Trophoblast cell (in vitro differentiated cells and primary cell): ENCODE results near the gene FRAT2.
"Not testable (repeated sequence)": the region's sequence is repeated elsewhere in the genome, so short reads cannot be mapped to it uniquely, and the experiment has no call there.

Experiments used
- DNase-seq, 2 donors: peaks; one replicate each; pipeline ENCODE4 v3.0.0-alpha.2; 2016
- H2AFZ ChIP-seq: 2 replicates; pipeline ENCODE4 v1.6.1; 2013; ENCODE audit warnings: low read length, moderate library complexity, mild to moderate bottlenecking; ENCODE audit not compliant: insufficient read depth, poor library complexity
- H2AK5ac ChIP-seq: 2 replicates; pipeline ENCODE4 v1.6.1; 2013; ENCODE audit warnings: mild to moderate bottlenecking, low read length
- H2BK120ac ChIP-seq: 2 replicates; pipeline ENCODE4 v1.6.1; 2013; ENCODE audit warnings: low read length, mild to moderate bottlenecking, moderate library complexity; ENCODE audit not compliant: insufficient read depth, poor library complexity
- H2BK12ac ChIP-seq: 2 replicates; pipeline ENCODE4 v1.6.1; 2013; ENCODE audit warnings: mild to moderate bottlenecking, low read length, moderate library complexity
- H2BK5ac ChIP-seq: 2 replicates; pipeline ENCODE4 v1.6.1; 2013; ENCODE audit warnings: low read length, low read depth, moderate library complexity, mild to moderate bottlenecking; ENCODE audit not compliant: poor library complexity
- H3K14ac ChIP-seq: 2 replicates; pipeline ENCODE4 v1.6.1; 2013; ENCODE audit warnings: mild to moderate bottlenecking, low read length
- H3K18ac ChIP-seq: 2 replicates; pipeline ENCODE4 v1.6.1; 2013; ENCODE audit warnings: mild to moderate bottlenecking, low read length
- H3K23ac ChIP-seq: 2 replicates; pipeline ENCODE4 v1.6.1; 2013; ENCODE audit warnings: low read length
- H3K27ac ChIP-seq: 2 replicates; pipeline ENCODE4 v1.5.1; 2013; ENCODE audit warnings: low read depth, mild to moderate bottlenecking, inconsistent platforms, low read length, moderate library complexity
- H3K27me3 ChIP-seq: 2 replicates; pipeline ENCODE4 v1.6.1; 2013; ENCODE audit warnings: inconsistent platforms, mild to moderate bottlenecking, low read length, moderate library complexity; ENCODE audit not compliant: insufficient read depth
- H3K36me3 ChIP-seq, 2 experiments: 1 replicate in 1 of 2; 2 replicates in 1 of 2; pipeline ENCODE4 v1.6.1; 2013; ENCODE audit warnings: low read length in 2 of 2, mild to moderate bottlenecking in 2 of 2, moderate library complexity in 1 of 2; ENCODE audit not compliant: insufficient read depth in 2 of 2, control insufficient read depth in 1 of 2
- H3K4ac ChIP-seq: 2 replicates; pipeline ENCODE4 v1.6.1; 2013; ENCODE audit warnings: low read depth, mild to moderate bottlenecking, low read length, moderate library complexity
- H3K4me1 ChIP-seq, 2 experiments: 1 replicate in 1 of 2; 2 replicates in 1 of 2; pipeline ENCODE4 v1.6.1; 2013; ENCODE audit warnings: low read length in 2 of 2, mild to moderate bottlenecking in 2 of 2, moderate library complexity in 1 of 2; ENCODE audit not compliant: insufficient read depth in 2 of 2, control insufficient read depth in 1 of 2
- H3K4me2 ChIP-seq: 2 replicates; pipeline ENCODE4 v1.6.1; 2013; ENCODE audit warnings: inconsistent platforms, mild to moderate bottlenecking, low read length, moderate library complexity
- H3K4me3 ChIP-seq: 2 replicates; pipeline ENCODE4 v1.5.1; 2013; ENCODE audit warnings: mild to moderate bottlenecking, low read depth, low read length, inconsistent platforms
- H3K79me1 ChIP-seq: one replicate; pipeline ENCODE4 v1.6.1; 2013; ENCODE audit warnings: low read length
- H3K79me2 ChIP-seq: 2 replicates; pipeline ENCODE4 v1.6.1; 2013; ENCODE audit warnings: low read length, mild to moderate bottlenecking; ENCODE audit not compliant: control insufficient read depth, insufficient read depth, poor library complexity
- H3K9ac ChIP-seq: 2 replicates; pipeline ENCODE4 v1.6.1; 2013; ENCODE audit warnings: mild to moderate bottlenecking, low read length
- H3K9me3 ChIP-seq: 2 replicates; pipeline ENCODE4 v1.6.1; 2013; ENCODE audit warnings: low read depth, mild to moderate bottlenecking, control low read depth, inconsistent platforms, low read length; ENCODE audit not compliant: insufficient read depth
- H4K12ac ChIP-seq: 2 replicates; pipeline ENCODE4 v1.6.1; 2013; ENCODE audit warnings: low read depth, mild to moderate bottlenecking, low read length, moderate library complexity
- H4K8ac ChIP-seq: 2 replicates; pipeline ENCODE4 v1.6.1; 2013; ENCODE audit warnings: low read depth, mild to moderate bottlenecking, low read length, moderate library complexity
- H4K91ac ChIP-seq: one replicate; pipeline ENCODE4 v1.6.1; 2013; ENCODE audit warnings: low read depth, mild to moderate bottlenecking, low read length, moderate library complexity
- WGBS: extraction: QIAGEN DNeasy Blood & Tissue Kit; methylation state at CpG from one replicate; pipeline ENCODE4 v1.1.7; 2013; ENCODE audit warnings: missing lambda C conversion rate; ENCODE audit not compliant: insufficient read length, insufficient coverage; ENCODE audit errors: extremely low coverage; 5-methylcytosine and 5-hydroxymethylcytosine counted together

Gene FRAT2

DNA sequence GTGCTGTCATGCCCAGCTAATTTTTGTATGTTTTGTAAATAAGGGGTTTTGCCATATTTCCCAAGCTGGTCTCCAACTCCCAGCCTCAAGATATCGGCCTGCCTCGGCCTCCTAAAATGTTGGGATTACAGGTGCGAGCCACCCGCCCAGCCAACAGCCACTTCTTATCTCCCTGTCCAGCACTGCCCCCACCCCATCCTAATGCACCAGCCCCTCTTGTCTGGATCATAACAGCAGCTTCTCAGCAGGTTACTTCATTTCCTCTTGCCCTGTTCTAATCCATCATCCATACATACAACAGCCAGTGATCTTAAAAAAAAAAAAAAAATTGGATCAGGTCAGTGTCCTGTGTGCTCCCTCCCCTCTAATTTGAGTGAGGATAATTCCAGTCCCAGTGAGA, 12.8 kb upstream of the FRAT2 start:
- H3K4me1 ChIP-seq, result peaks cover 0 to 3% of the 10 kb centered on the region in 2 experiments
- no peak overlapping the region for H2AK5ac ChIP-seq
- H3K27me3 ChIP-seq, result no peaks in the 10 kb centered on the region
- no peak overlapping the region for H4K91ac ChIP-seq
- H3K14ac ChIP-seq, result no peak overlapping the region
- H3K4me3 ChIP-seq, result no peak overlapping the region
- H2BK12ac ChIP-seq, result no peak overlapping the region
- H3K79me2 ChIP-seq, result no peaks in the 10 kb centered on the region
- no peak overlapping the region for H3K27ac ChIP-seq
- no peak overlapping the region for H3K4me2 ChIP-seq
- no peaks in the 10 kb centered on the region for H3K9me3 ChIP-seq
- H2BK120ac ChIP-seq, result no peak overlapping the region
- no peak overlapping the region for H3K9ac ChIP-seq
- no peak overlapping the region for H4K12ac ChIP-seq
- no peak overlapping the region for H3K18ac ChIP-seq
- no peak overlapping the region for H2BK5ac ChIP-seq
- H3K79me1 ChIP-seq, result no peaks in the 10 kb centered on the region
- no CpG with 5 or more reads among the region's 4 CpGs for WGBS
- peaks cover 0 to 4% of the 10 kb centered on the region in 2 experiments for H3K36me3 ChIP-seq
- H3K4ac ChIP-seq, result no peak overlapping the region
- H2AFZ ChIP-seq, result no peak overlapping the region
- no peak for DNase-seq
- H4K8ac ChIP-seq, result no peak overlapping the region
- no peak overlapping the region for H3K23ac ChIP-seq

DNA sequence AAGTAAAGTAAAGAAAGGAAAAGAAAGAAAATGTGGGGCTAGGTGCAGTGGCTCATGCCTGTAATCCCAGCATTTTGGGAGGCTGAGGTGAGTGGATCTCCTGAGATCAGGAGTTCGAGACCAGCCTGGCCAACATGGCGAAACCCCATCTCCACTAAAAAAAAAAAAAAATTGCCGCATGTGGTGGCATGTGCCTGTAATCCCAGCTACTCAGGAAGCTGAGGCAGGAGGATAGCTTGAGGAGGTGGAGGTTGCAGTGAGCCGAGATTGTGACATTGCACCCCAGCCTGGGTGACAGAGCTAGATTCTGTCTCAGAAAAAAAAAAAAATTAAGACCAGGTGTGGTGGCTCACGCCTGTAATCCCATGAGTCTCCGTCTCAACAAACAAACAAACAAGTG, 9.1 kb upstream of the FRAT2 start:
- H3K27ac ChIP-seq, H3K4me3 ChIP-seq, H3K23ac ChIP-seq, H3K4me1 ChIP-seq, H2AFZ ChIP-seq, H2AK5ac ChIP-seq, H3K79me1 ChIP-seq, H4K91ac ChIP-seq, H3K9me3 ChIP-seq, H2BK5ac ChIP-seq, H4K8ac ChIP-seq, H3K4me2 ChIP-seq, H2BK120ac ChIP-seq, H3K14ac ChIP-seq, H3K79me2 ChIP-seq, H3K9ac ChIP-seq, H3K18ac ChIP-seq, H3K4ac ChIP-seq, H3K27me3 ChIP-seq, H2BK12ac ChIP-seq, DNase-seq, H3K36me3 ChIP-seq, H4K12ac ChIP-seq: not testable (repeated sequence)
- WGBS, result no CpG with 5 or more reads among the region's 6 CpGs

DNA sequence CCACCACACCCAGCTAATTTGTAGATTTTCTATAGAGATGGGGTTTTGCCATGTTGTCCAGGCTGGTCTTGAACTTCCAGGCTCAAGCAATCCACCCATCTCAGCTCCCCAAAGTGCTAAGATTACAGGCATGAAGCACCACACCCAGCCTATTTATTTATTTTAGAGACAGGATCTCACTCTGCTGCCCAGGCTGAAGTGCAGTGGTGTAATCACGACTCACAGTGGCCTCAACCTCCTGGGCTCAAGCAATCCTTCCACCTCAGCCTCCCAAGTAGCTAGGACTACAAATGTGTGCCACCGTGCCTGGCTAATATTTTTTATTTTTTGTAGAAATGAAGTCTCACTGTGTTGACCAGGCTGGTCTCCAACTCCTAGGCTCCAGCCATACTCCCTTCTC, 6.9 kb upstream of the FRAT2 start:
- no peaks in the 10 kb centered on the region for H3K79me1 ChIP-seq
- whole genome bisulfite sequencing, result no CpG with 5 or more reads among the region's 2 CpGs
- no peak overlapping the region for H2BK5ac ChIP-seq
- no peaks in the 10 kb centered on the region for H3K79me2 ChIP-seq
- no peaks in the 10 kb centered on the region for H3K9me3 ChIP-seq
- no peak overlapping the region for H3K4me3 ChIP-seq
- H2BK12ac ChIP-seq, result no peak overlapping the region
- no peak overlapping the region for H2AFZ ChIP-seq
- H4K8ac ChIP-seq, result no peak overlapping the region
- H3K36me3 ChIP-seq, result no peaks in the 10 kb centered on the region
- no peaks in the 10 kb centered on the region for H3K27me3 ChIP-seq
- H3K9ac ChIP-seq, result no peak overlapping the region
- no peak overlapping the region for H4K91ac ChIP-seq
- H3K4me1 ChIP-seq, result peaks cover 0 to 7% of the 10 kb centered on the region in 2 experiments
- H4K12ac ChIP-seq, result no peak overlapping the region
- no peak overlapping the region for H3K27ac ChIP-seq
- no peak overlapping the region for H3K4me2 ChIP-seq
- no peak overlapping the region for H3K23ac ChIP-seq
- no peak overlapping the region for H2BK120ac ChIP-seq
- H3K14ac ChIP-seq, result no peak overlapping the region
- DNase-seq, result no peak
- no peak overlapping the region for H3K18ac ChIP-seq
- no peak overlapping the region for H2AK5ac ChIP-seq
- H3K4ac ChIP-seq, result no peak overlapping the region

DNA sequence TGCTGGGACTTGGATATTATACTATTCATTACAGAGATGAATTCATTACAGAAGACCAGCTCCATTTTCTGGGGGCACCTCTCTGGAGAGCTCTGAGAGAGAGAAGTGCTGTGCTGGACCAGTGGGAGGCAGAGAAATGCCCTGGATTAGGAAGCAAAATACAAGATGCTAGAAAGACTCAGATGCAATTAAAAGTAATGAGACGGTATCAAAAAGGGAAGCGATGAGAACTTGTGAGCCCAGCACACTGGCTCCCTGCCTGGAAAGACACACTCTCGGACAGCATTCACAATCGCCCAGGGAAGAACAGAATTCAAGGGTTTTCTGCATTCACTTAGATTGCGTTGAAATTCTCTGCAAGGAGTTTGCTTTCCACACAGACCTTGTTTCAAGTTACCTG, 3.5 kb upstream of the FRAT2 start:
- Histone ChIP-seq H4K8ac (no peak overlapping the region), H3K9ac (no peak overlapping the region), H3K18ac (no peak overlapping the region), H3K14ac (no peak overlapping the region), H4K12ac (no peak overlapping the region), H2BK120ac (no peak overlapping the region), H3K4me3 (no peak overlapping the region), H2AK5ac (no peak overlapping the region), H3K27me3 (no peaks in the 10 kb centered on the region), H3K4me2 (no peak overlapping the region), H2BK12ac (no peak overlapping the region), H3K23ac (no peak overlapping the region), H3K36me3 (no peaks in the 10 kb centered on the region), H3K9me3 (no peaks in the 10 kb centered on the region), H2BK5ac (no peak overlapping the region), H3K79me1 (peaks cover 15% of the 10 kb centered on the region), H3K4me1 (peaks cover 0 to 11% of the 10 kb centered on the region in 2 experiments), H3K79me2 (peaks cover 2% of the 10 kb centered on the region), H3K4ac (no peak overlapping the region), H4K91ac (no peak overlapping the region), H2AFZ (no peak overlapping the region), H3K27ac (no peak overlapping the region)
- DNase-seq, result no peak
- WGBS, result no CpG with 5 or more reads among the region's 5 CpGs
